Measurements from ENCODE around the gene MPL. TPM values are rescaled to one million over a fixed set of nuclear protein-coding genes. Genes with fewer than 3 reads are reported as not detected.

The MPL gene
- polyA plus RNA-seq, 1 of the 3 experiments (the other 2 are of a cell fraction), result not detected

- TF ChIP-seq, protein P1, sequence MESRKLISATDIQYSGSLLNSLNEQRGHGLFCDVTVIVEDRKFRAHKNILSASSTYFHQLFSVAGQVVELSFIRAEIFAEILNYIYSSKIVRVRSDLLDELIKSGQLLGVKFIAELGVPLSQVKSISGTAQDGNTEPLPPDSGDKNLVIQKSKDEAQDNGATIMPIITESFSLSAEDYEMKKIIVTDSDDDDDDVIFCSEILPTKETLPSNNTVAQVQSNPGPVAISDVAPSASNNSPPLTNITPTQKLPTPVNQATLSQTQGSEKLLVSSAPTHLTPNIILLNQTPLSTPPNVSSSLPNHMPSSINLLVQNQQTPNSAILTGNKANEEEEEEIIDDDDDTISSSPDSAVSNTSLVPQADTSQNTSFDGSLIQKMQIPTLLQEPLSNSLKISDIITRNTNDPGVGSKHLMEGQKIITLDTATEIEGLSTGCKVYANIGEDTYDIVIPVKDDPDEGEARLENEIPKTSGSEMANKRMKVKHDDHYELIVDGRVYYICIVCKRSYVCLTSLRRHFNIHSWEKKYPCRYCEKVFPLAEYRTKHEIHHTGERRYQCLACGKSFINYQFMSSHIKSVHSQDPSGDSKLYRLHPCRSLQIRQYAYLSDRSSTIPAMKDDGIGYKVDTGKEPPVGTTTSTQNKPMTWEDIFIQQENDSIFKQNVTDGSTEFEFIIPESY (IDR thresholded peaks at IDR 0.05; ENCODE audit: borderline replicate concordance, low read depth), result no peak
- TF ChIP-seq MEF2A (IDR thresholded peaks at IDR 0.05; ENCODE audit: borderline replicate concordance, low read depth), result no peak
- TF ChIP-seq NFIC (IDR thresholded peaks at IDR 0.05; ENCODE audit: borderline replicate concordance), result no peak
- no peak for TF ChIP-seq RXRA (IDR thresholded peaks at IDR 0.05; ENCODE audit: borderline replicate concordance, low read depth)
- TF ChIP-seq EZH2phosphoT487 (IDR thresholded peaks at IDR 0.05; ENCODE audit: borderline replicate concordance, low read depth), result no peak
- no peak for TF ChIP-seq FOSL2 (IDR thresholded peaks at IDR 0.05; ENCODE audit: borderline replicate concordance, low read depth)
- no peak for TF ChIP-seq TCF12 (IDR thresholded peaks at IDR 0.05)
- TF ChIP-seq CTCF (IDR thresholded peaks at IDR 0.05), result no peak
- TF ChIP-seq NRF1 (IDR thresholded peaks at IDR 0.05; ENCODE audit: low read depth, low read length), result no peak
- TF ChIP-seq, protein P2, sequence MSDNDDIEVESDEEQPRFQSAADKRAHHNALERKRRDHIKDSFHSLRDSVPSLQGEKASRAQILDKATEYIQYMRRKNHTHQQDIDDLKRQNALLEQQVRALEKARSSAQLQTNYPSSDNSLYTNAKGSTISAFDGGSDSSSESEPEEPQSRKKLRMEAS (IDR thresholded peaks at IDR 0.05; ENCODE audit: low read depth), result no peak
- TF ChIP-seq FOXJ3 (CRISPR knock-in tag; IDR thresholded peaks at IDR 0.05), result no peak
- TF ChIP-seq IRF3 (IDR thresholded peaks at IDR 0.05; ENCODE audit: low read depth, low read length), result no peak
- no peak for TF ChIP-seq MXI1 (IDR thresholded peaks at IDR 0.05; ENCODE audit: low read depth, low read length)
Observed at GRCh38 chr1:43345120-43345519, 7.5 kb downstream of the MPL start (continued).

- Histone ChIP-seq H3K9me2 (no peaks in the 10 kb centered on the region), H3F3A (replicated peaks; ENCODE audit: insufficient read depth) (peaks cover 10% of the 10 kb centered on the region), H3K4me2 (no peak overlapping the region), H3K79me2 (ENCODE audit: insufficient read depth) (no peaks in the 10 kb centered on the region), H3K9ac (no peak overlapping the region), H2AFZ (ENCODE audit: low read depth) (no peak overlapping the region), H3K36me3 (replicated peaks in 1 of 2; ENCODE audit: control insufficient read depth in 1 of 2, insufficient read depth in 2 of 2, low read length in 1 of 2) (no peaks in the 10 kb centered on the region), H3K27me3 (ENCODE audit: insufficient read depth) (no peaks in the 10 kb centered on the region), H3K27ac (ENCODE audit: low read depth in 2 of 2, low read length in 1 of 2) (no peak overlapping the region), H3K9me3 (no peaks in the 10 kb centered on the region), H4K20me1 (ENCODE audit: insufficient read depth) (no peaks in the 10 kb centered on the region), H3K4me1 (ENCODE audit: control insufficient read depth in 1 of 2, insufficient read depth in 2 of 2, low read depth in 1 of 2, low read length in 1 of 2) (peaks cover 13 to 14% of the 10 kb centered on the region in 2 experiments; a peak in 2 of 4 replicates), H3K4me3 (ENCODE audit: low read depth in 2 of 2, low read length in 1 of 2) (no peak overlapping the region)
- POLR2A ChIA-PET, result no interaction called here
- CTCF ChIA-PET, result no interaction called here
- 85% methylated on average over 5 of the region's 5 CpGs for WGBS (ENCODE audit: low lambda C conversion rate)
- TF ChIP-seq POLR2AphosphoS5 (IDR thresholded peaks at IDR 0.05; ENCODE audit: low read depth, low read length) (no peak), TCF12 (IDR thresholded peaks at IDR 0.05) (no peak), FOXM1 (IDR thresholded peaks at IDR 0.05; ENCODE audit: low read depth) (no peak), CTCF (IDR thresholded peaks at IDR 0.05) (no peak), SMC3 (IDR thresholded peaks at IDR 0.05; ENCODE audit: low read depth, low read length) (no peak), EP300 (IDR thresholded peaks at IDR 0.05; ENCODE audit: borderline replicate concordance in 1 of 2, low read depth in 1 of 2, low read length in 1 of 2) (no peak), YY1 (IDR thresholded peaks at IDR 0.05; ENCODE audit: low read depth) (no peak), RCOR1 (IDR thresholded peaks at IDR 0.05; ENCODE audit: low read length) (no peak)
- TF ChIP-seq, protein P2 (IDR thresholded peaks at IDR 0.05; ENCODE audit: low read depth), result no peak
- no peak for DNase-seq
Observed at GRCh38 chr1:43346636-43347035, 9.0 kb downstream of the MPL start.

Measured in SK-N-SH (cell line).